ENCODE data around the gene ZDHHC17. TPM values are rescaled to one million over a fixed set of nuclear protein-coding genes. Genes with fewer than 3 reads are reported as not detected.

Gene ZDHHC17
- total RNA-seq, 1 donor from 2014 or later, result 39.6 TPM

GRCh38 chr12:76874491-76875190 is 110.7 kb downstream of the ZDHHC17 start:
- no peaks in the 10 kb centered on the region for H3K9me3 Mint-ChIP-seq (ENCODE audit: low read depth)
- TF ChIP-seq, protein P1, sequence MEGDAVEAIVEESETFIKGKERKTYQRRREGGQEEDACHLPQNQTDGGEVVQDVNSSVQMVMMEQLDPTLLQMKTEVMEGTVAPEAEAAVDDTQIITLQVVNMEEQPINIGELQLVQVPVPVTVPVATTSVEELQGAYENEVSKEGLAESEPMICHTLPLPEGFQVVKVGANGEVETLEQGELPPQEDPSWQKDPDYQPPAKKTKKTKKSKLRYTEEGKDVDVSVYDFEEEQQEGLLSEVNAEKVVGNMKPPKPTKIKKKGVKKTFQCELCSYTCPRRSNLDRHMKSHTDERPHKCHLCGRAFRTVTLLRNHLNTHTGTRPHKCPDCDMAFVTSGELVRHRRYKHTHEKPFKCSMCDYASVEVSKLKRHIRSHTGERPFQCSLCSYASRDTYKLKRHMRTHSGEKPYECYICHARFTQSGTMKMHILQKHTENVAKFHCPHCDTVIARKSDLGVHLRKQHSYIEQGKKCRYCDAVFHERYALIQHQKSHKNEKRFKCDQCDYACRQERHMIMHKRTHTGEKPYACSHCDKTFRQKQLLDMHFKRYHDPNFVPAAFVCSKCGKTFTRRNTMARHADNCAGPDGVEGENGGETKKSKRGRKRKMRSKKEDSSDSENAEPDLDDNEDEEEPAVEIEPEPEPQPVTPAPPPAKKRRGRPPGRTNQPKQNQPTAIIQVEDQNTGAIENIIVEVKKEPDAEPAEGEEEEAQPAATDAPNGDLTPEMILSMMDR (IDR thresholded peaks at IDR 0.05), result no peak
- no peak for DNase-seq (ENCODE audit: low spot score)
- peak overlapping the region; percentile 76 for H3K27ac Mint-ChIP-seq (ENCODE audit: unreplicated experiment)
- no peak overlapping the region for H3K4me3 Mint-ChIP-seq (ENCODE audit: unreplicated experiment)
- H3K4me1 Mint-ChIP-seq (ENCODE audit: low read depth), result peaks cover 72% of the 10 kb centered on the region
- H3K36me3 Mint-ChIP-seq (ENCODE audit: low read depth), result peaks cover 7% of the 10 kb centered on the region
- H3K27me3 Mint-ChIP-seq (ENCODE audit: low read depth), result no peaks in the 10 kb centered on the region

- no peak for DNase-seq (ENCODE audit: low spot score)
- Mint-ChIP-seq H3K36me3 (ENCODE audit: low read depth) (peaks cover 2% of the 10 kb centered on the region), H3K9me3 (ENCODE audit: low read depth) (no peaks in the 10 kb centered on the region), H3K4me1 (ENCODE audit: low read depth) (peaks cover 76% of the 10 kb centered on the region), H3K27ac (ENCODE audit: unreplicated experiment) (peak overlapping the region; percentile 95), H3K27me3 (ENCODE audit: low read depth) (no peaks in the 10 kb centered on the region), H3K4me3 (ENCODE audit: unreplicated experiment) (peak overlapping the region; percentile 99)
- TF ChIP-seq, protein P1 (IDR thresholded peaks at IDR 0.05), result no peak
These were observed 112.8 kb downstream of the ZDHHC17 start for GRCh38 chr12:76876696-76877229.

GRCh38 chr12:76878099-76878898 is 114.4 kb downstream of the ZDHHC17 start:
- peak overlapping the region; percentile 99 for H3K4me3 Mint-ChIP-seq (ENCODE audit: unreplicated experiment)
- H3K27ac Mint-ChIP-seq (ENCODE audit: unreplicated experiment), result peak overlapping the region; percentile 95
- TF ChIP-seq, protein P1 (IDR thresholded peaks at IDR 0.05), result peak; percentile 58
- peaks cover 78% of the 10 kb centered on the region for H3K4me1 Mint-ChIP-seq (ENCODE audit: low read depth)
- no peak for DNase-seq (ENCODE audit: low spot score)
- H3K36me3 Mint-ChIP-seq (ENCODE audit: low read depth), result peaks cover 2% of the 10 kb centered on the region
- no peaks in the 10 kb centered on the region for H3K27me3 Mint-ChIP-seq (ENCODE audit: low read depth)
- peaks cover 2% of the 10 kb centered on the region for H3K9me3 Mint-ChIP-seq (ENCODE audit: low read depth)

- Mint-ChIP-seq H3K4me3 (ENCODE audit: unreplicated experiment) (peak within 1 kb of the TSS; percentile 99), H3K4me1 (ENCODE audit: low read depth) (peaks cover 77% of the 10 kb centered on the region), H3K27ac (ENCODE audit: unreplicated experiment) (peak within 1 kb of the TSS; percentile 96), H3K9me3 (ENCODE audit: low read depth) (peaks cover 9% of the 10 kb centered on the region), H3K27me3 (ENCODE audit: low read depth) (no peaks in the 10 kb centered on the region), H3K36me3 (ENCODE audit: low read depth) (peaks cover 2% of the 10 kb centered on the region)
- TF ChIP-seq, protein P1 (IDR thresholded peaks at IDR 0.05), result peak; percentile 67
- DNase-seq (ENCODE audit: low spot score), result peak; percentile 97
These were observed 115.2 kb downstream of the ZDHHC17 start, which contains the start of gene CSRP2 for GRCh38 chr12:76878899-76879709. Gene CSRP2 (minus strand): TSS chr12:76879019. CDS start chr12:76866260, 12,759 bp downstream.

All from chondrocyte (in vitro differentiated cells).